GM12864 (cell line): ENCODE measurements around the gene LMNTD2.

Source experiments
- DNase-seq: peaks from one replicate; pipeline ENCODE4 v3.0.0-alpha.2; 2011; ENCODE audit warnings: low read depth
- H3K4me3 ChIP-seq: 2 replicates; pipeline ENCODE4 v1.5.1; 2011; ENCODE audit warnings: mild to moderate bottlenecking, low read depth, low read length, control low read depth
- TF ChIP-seq, protein P1 (sequence below): IDR thresholded peaks from 2 replicates; pipeline ENCODE4 v1.5.1; 2011; ENCODE audit warnings: low read depth, mild to moderate bottlenecking, moderate library complexity, low read length, control low read depth, inconsistent platforms; ENCODE audit errors: missing control alignments

LMNTD2 gene

DNA sequence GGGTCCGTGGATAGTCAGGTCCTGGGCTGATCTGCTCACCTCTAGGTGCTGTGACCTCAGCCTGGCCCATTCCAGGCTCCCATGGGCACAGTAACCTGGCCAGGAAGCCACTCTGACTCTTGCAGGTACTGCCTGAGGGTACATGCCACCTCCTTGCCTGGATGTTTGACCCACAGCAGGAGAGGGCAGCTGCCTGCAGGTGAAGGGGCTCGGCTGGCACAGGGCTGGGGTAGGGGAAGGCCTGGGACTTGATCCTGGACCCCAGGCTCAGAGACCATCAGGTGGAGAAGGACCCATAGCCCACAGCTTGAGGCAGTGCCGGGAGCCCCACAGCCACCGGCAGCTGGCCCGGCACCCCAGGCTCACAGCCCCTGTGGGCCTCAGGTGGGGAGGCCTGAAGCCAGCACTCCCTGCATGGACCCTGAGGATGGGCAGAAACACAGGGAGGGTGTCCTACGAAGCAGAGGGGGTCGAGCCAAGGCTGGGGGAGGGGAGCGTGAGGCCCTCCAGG, 20.5 kb downstream of the LMNTD2 start:
- no peak for DNase-seq
- H3K4me3 ChIP-seq, result no peak overlapping the region
- TF ChIP-seq, protein P1, sequence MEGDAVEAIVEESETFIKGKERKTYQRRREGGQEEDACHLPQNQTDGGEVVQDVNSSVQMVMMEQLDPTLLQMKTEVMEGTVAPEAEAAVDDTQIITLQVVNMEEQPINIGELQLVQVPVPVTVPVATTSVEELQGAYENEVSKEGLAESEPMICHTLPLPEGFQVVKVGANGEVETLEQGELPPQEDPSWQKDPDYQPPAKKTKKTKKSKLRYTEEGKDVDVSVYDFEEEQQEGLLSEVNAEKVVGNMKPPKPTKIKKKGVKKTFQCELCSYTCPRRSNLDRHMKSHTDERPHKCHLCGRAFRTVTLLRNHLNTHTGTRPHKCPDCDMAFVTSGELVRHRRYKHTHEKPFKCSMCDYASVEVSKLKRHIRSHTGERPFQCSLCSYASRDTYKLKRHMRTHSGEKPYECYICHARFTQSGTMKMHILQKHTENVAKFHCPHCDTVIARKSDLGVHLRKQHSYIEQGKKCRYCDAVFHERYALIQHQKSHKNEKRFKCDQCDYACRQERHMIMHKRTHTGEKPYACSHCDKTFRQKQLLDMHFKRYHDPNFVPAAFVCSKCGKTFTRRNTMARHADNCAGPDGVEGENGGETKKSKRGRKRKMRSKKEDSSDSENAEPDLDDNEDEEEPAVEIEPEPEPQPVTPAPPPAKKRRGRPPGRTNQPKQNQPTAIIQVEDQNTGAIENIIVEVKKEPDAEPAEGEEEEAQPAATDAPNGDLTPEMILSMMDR, result no peak

DNA sequence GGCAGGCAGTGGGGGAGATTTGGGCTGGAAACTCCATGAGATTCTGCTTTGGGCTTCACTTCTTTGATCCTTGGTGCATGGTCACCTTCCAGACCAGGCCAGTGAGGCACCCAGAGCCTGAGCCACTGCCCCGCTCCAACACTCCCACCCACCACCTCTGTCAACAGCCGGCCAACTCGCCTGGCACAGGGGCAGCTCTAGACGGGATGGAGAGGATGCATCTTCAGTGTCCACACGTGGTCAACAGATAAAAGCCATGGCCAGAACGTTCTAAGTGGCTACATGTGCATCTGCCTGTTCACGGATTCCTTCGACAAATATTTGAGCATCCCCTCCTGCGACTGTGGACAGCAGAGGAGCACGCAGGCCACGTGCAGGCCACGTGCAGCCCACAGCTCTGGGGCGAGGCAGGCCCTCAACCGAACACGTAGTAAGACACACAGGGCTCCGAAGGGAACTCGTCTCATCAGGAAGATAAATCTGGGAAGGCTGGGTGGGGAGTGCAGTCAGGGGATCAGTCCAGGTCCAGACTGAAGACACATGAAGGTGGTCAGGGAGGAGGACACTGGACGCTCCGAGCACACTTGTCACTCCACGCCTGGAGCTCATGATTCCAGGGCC, 22.0 kb downstream of the LMNTD2 start:
- H3K4me3 ChIP-seq, result no peak overlapping the region
- no peak for DNase-seq

DNA sequence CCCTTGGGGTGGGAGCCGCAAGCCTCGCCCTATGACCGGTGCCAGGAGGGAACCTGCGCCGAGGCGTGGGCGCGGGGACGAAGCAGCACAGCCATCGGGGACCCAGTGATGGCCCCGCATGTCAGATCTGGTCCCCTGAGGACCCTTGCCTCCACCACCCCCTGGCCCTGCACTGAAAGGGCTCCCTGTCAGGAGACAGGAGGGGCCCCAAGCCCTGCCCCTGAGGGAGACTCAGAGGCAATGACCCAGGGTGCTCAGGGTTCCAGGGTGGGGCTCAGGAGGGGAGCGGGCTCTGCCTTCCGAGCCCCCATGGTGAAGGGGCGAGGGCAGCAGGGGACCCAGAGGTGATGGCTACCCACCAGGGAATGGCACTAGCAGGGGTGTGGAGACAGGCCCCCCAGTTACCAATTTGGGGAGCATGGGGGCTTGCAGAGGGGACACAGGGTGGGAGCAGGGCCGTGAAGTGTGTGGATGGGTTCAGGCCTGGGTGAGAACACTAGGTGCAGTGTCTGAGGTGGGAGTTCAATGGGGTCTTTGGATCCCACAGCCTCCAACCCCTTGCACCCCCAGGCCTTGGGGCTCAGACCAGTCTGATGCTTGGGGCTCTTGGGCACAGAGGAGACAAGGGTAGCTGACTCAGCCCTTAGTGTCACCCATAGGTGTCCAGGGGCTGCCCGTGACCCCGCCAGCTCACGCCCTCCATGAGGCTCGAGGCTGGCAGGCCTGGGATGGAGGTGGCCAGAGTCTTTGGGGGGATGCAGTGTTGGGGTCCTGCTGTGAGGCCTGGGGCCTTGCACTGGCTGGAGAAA, 22.7 kb downstream of the LMNTD2 start:
- peak overlapping the region; percentile 73 for H3K4me3 ChIP-seq
- DNase-seq, result no peak
- TF ChIP-seq, protein P1, result no peak

More for the DNA sequence above, 22.0 kb downstream of the LMNTD2 start:
- TF ChIP-seq, protein P1, result no peak

DNA sequence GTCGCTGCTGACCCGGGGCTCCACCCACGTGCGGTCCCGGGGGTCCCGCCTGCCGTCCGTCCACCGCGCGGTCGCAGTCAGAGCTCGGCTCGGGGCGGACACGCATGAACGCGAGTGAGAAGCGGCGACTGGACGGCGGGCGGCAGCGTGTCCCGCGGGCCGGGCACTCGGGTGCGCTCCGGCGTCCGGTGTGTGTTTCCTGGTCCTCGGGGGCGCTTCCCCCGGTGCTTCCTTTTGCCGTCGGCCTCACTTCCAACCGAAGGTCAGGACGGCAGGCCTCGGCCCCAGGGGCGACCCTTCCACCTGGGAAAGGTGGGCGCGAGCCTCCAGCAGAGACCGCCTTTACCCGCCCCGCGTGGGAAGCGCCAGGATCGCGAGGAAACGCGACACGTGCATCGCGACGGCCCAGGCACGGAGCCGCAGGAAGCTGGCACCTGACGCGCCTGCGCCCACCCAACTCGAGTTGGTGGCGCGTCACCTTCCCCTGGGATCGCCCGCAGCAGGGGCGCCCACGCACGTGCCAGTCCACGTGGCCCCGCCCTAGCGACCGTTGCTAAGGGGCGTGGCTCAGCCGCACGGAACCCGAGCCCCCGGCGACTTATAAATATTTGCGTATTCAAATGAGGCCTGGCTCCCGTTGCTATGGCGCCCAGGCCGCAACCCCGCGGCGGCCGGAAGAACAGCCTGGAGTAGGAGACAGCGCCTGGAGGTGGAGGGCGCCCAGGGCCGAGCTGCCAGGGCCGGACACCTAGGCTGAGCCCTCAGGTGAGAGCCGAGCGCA, 23.5 kb downstream of the LMNTD2 start, which contains the start of gene LRRC56:
Gene LRRC56, plus strand, starts transcription at position 687 of the 781 bp plus-strand sequence. CDS start 3,158 bp downstream, outside the sequence.
- peak; percentile 82 for DNase-seq
- peak within 1 kb of the TSS; percentile 73 for H3K4me3 ChIP-seq
- TF ChIP-seq, protein P1, result no peak

DNA sequence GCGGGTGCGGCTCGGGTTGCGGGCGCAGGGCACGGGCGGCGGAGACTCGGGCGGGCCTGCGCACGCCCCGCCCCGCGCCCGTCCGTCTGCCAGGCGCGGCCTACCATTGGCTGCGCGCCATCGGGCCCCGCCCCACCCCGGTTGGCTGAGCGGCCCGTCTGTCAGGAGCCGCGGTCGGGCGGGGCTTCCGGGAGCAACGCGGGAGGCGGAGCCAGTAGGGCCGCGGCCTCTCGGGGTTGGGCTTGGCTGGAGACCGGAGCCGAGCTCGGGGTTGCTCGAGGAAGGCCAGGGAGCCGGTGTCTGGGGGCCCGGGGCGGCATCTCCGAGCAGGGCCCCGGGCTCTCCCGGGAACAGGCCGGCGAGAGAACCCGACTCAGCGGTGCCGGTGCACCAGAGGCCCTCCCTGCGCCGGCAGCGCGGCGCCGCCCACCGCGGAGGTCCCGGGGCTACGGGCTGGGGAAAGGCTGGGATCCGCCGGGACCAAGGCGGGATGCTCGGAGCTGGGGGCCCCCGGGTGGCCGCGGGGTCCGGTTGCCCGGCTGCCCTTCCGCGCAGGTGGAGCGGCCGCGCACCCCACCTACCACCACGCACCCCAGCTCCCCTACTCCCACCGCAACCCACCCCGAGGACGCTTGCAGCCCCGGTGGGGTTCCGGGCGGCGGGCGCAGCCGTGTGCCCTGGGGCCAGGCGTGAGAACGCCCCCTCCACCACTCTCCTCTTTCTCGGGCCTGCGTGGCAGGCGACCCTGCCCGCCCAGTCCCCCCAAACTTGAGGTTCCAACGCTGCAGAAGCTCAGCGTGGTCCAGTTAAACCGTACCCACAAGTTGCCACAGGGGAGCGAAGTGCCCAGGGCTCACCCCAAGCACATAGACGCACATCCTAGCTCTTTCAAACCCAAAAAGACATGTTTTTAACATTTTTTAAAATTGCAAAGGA, 24.8 kb downstream of the LMNTD2 start, which contains the start of gene HRAS:
Gene HRAS, minus strand, starts transcription at position 58 of the 936 bp plus-strand sequence.
- DNase-seq, result peak; percentile 78
- peak within 1 kb of the TSS; percentile 94 for H3K4me3 ChIP-seq
- TF ChIP-seq, protein P1, result peak; percentile 0

DNA sequence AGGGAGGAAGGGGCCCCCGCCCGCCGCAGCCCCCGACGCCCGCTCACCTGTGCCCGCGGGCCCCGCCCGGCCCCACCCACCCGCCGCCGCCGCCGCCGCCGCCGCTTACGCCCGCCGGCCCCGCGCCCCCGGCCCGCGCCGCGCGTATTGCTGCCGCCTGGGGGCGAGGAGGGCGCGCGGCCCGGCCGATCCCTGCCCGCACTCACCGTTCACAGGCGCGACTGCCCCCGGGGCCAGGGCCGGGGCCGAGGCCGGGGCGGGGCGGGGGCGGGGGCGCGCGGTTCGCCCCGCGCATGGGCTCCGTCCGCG, 25.4 kb downstream of the LMNTD2 start:
- H3K4me3 ChIP-seq, result peak overlapping the region; percentile 94
- TF ChIP-seq, protein P1, result peak; percentile 3
- no peak for DNase-seq
